DND-41 (cell line): ENCODE data around the gene PSMG1.
A peak's percentile ranks its signal among the peaks of the same experiment; 100 is the strongest.
"Not testable (repeated sequence)": the region's sequence is repeated elsewhere in the genome, so short reads cannot be mapped to it uniquely, and the experiment has no call there.

ENCODE experiments used
- ATAC-seq: fragments of 200-7000 bp; cut with Tn5 transposase; 3 replicates; pipeline ENCODE4 v1.9.1; 2021; ENCODE audit warnings: low read depth; ENCODE audit not compliant: insufficient read depth
- DNase-seq: peaks from one replicate; pipeline ENCODE4 v3.0.0-alpha.2; 2020
- H2AFZ ChIP-seq: 2 replicates; pipeline ENCODE4 v1.6.0; 2012; ENCODE audit warnings: low read depth, low read length
- H3K27ac ChIP-seq: 2 replicates; pipeline ENCODE4 v1.5.1; 2012; ENCODE audit warnings: low read length, inconsistent platforms
- H3K27me3 ChIP-seq: fragments of 200-600 bp; sonication (generic); 2 replicates; pipeline ENCODE4 v1.6.0; 2012; ENCODE audit warnings: low read length, mild to moderate bottlenecking, inconsistent platforms; ENCODE audit not compliant: insufficient read depth, poor library complexity
- H3K36me3 ChIP-seq: 2 replicates; pipeline ENCODE4 v1.5.1; 2012; ENCODE audit warnings: low read length, inconsistent platforms; ENCODE audit not compliant: insufficient read depth
- H3K4me1 ChIP-seq: 2 replicates; pipeline ENCODE4 v1.5.1; 2012; ENCODE audit warnings: mild to moderate bottlenecking, low read length; ENCODE audit not compliant: insufficient read depth
- H3K4me2 ChIP-seq: 2 replicates; pipeline ENCODE4 v1.6.0; 2012; ENCODE audit warnings: mild to moderate bottlenecking, moderate library complexity, low read length, inconsistent platforms; ENCODE audit not compliant: insufficient read depth
- H3K4me3 ChIP-seq, 2 experiments: fragments of 200-600 bp in 1 of 2; shearing (Covaris generic) in 1 of 2; 2 replicates each; pipeline ENCODE4 v1.5.1; 2012 to 2016; ENCODE audit warnings: inconsistent platforms in 2 of 2, low read length in 2 of 2, mild to moderate bottlenecking in 2 of 2, low read depth in 1 of 2, moderate library complexity in 1 of 2
- H3K79me2 ChIP-seq: 2 replicates; pipeline ENCODE4 v1.6.0; 2012; ENCODE audit warnings: low read length, inconsistent platforms; ENCODE audit not compliant: insufficient read depth
- H3K9ac ChIP-seq: 2 replicates; pipeline ENCODE4 v1.6.0; 2012; ENCODE audit warnings: low read depth, mild to moderate bottlenecking, inconsistent platforms, low read length, moderate library complexity
- H3K9me3 ChIP-seq: 2 replicates; pipeline ENCODE4 v1.5.1; 2012; ENCODE audit warnings: low read length, moderate library complexity, mild to moderate bottlenecking, inconsistent platforms; ENCODE audit not compliant: insufficient read depth, severe bottlenecking
- H4K20me1 ChIP-seq: 2 replicates; pipeline ENCODE4 v1.6.0; 2012; ENCODE audit warnings: low read length; ENCODE audit not compliant: insufficient read depth
- EZH2 ChIP-seq: IDR thresholded peaks from 3 replicates; pipeline ENCODE4 v1.6.1; 2012; ENCODE audit warnings: borderline replicate concordance, low read depth, mild to moderate bottlenecking, moderate library complexity, low read length, inconsistent platforms; ENCODE audit not compliant: severe bottlenecking
- TF ChIP-seq, protein P1 (sequence below): IDR thresholded peaks from 2 replicates; pipeline ENCODE4 v1.5.1; 2012; ENCODE audit warnings: borderline replicate concordance, low read length, moderate library complexity, mild to moderate bottlenecking; ENCODE audit not compliant: poor library complexity, severe bottlenecking; ENCODE audit errors: extremely low read depth

PSMG1 gene

GRCh38 chr21:39137248-39138178, 45.7 kb downstream of the PSMG1 start:
- Histone ChIP-seq H3K27me3 (no peaks in the 10 kb centered on the region), H2AFZ (no peak overlapping the region), H3K4me2 (no peak overlapping the region), H3K9ac (no peak overlapping the region), H3K4me1 (peaks cover 7% of the 10 kb centered on the region; the same call in 1 of the 2 replicates), H3K36me3 (no peaks in the 10 kb centered on the region), H3K27ac (no peak overlapping the region; the same call in 1 of the 2 replicates), H4K20me1 (no peaks in the 10 kb centered on the region), H3K9me3 (no peaks in the 10 kb centered on the region), H3K79me2 (no peaks in the 10 kb centered on the region), H3K4me3 (no peak overlapping the region)
- TF ChIP-seq, protein P1, sequence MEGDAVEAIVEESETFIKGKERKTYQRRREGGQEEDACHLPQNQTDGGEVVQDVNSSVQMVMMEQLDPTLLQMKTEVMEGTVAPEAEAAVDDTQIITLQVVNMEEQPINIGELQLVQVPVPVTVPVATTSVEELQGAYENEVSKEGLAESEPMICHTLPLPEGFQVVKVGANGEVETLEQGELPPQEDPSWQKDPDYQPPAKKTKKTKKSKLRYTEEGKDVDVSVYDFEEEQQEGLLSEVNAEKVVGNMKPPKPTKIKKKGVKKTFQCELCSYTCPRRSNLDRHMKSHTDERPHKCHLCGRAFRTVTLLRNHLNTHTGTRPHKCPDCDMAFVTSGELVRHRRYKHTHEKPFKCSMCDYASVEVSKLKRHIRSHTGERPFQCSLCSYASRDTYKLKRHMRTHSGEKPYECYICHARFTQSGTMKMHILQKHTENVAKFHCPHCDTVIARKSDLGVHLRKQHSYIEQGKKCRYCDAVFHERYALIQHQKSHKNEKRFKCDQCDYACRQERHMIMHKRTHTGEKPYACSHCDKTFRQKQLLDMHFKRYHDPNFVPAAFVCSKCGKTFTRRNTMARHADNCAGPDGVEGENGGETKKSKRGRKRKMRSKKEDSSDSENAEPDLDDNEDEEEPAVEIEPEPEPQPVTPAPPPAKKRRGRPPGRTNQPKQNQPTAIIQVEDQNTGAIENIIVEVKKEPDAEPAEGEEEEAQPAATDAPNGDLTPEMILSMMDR = peak; percentile 26
- TF ChIP-seq EZH2 = no peak
- peak; percentile 45; the same call in 1 of the 3 replicates for ATAC-seq
- DNase-seq = peak; percentile 35

GRCh38 chr21:39136711-39137110, 46.5 kb downstream of the PSMG1 start:
- Histone ChIP-seq H3K9ac (no peak overlapping the region), H3K4me2 (no peak overlapping the region), H3K9me3 (no peaks in the 10 kb centered on the region), H3K36me3 (no peaks in the 10 kb centered on the region), H4K20me1 (no peaks in the 10 kb centered on the region), H3K4me3 (no peak overlapping the region), H3K4me1 (peaks cover 7% of the 10 kb centered on the region; the same call in 1 of the 2 replicates), H3K79me2 (no peaks in the 10 kb centered on the region), H2AFZ (no peak overlapping the region), H3K27ac (no peak overlapping the region), H3K27me3 (no peaks in the 10 kb centered on the region)
- no peak for DNase-seq
- no peak for TF ChIP-seq EZH2
- TF ChIP-seq, protein P1 = no peak
- no peak for ATAC-seq

GRCh38 chr21:39136138-39136537, 47.1 kb downstream of the PSMG1 start:
- not testable (repeated sequence) for H4K20me1 ChIP-seq, H2AFZ ChIP-seq, H3K27ac ChIP-seq, H3K27me3 ChIP-seq, H3K9me3 ChIP-seq, H3K4me1 ChIP-seq, H3K79me2 ChIP-seq, H3K36me3 ChIP-seq, H3K4me3 ChIP-seq, H3K9ac ChIP-seq, H3K4me2 ChIP-seq
- ATAC-seq (peak; percentile 90), DNase-seq (peak; percentile 74)
- TF ChIP-seq, protein P1 = peak; percentile 69
